Esophagus muscularis mucosa (tissue), 4 donors: ENCODE measurements around the gene LMOD3. TPM values are rescaled to one million over a fixed set of nuclear protein-coding genes. Genes with fewer than 3 reads are reported as not detected.

Experiments used
- DNase-seq: peaks from one replicate; pipeline ENCODE4 v3.0.0-alpha.2; 2017; ENCODE audit errors: extremely low spot score
- H3K27ac ChIP-seq, 4 donors: fragments of 200-600 bp; sonication (generic); replicated peaks in 1 of 4; 1 replicate in 3 of 4; 2 replicates in 1 of 4; pipeline ENCODE4 v1.5.1; 2016 to 2019; ENCODE audit warnings: mild to moderate bottlenecking in 1 of 4
- H3K27me3 ChIP-seq, 4 donors: fragments of 200-600 bp; sonication (generic); one replicate each; pipeline versions ENCODE4 v1.5.1 to v1.6.0; 2016 to 2019
- H3K36me3 ChIP-seq, 4 donors: fragments of 200-600 bp; sonication (generic); one replicate each; pipeline ENCODE4 v1.5.1; 2016 to 2019
- H3K4me1 ChIP-seq, 4 donors: fragments of 200-600 bp; sonication (generic); one replicate each; pipeline ENCODE4 v1.5.1; 2016 to 2019
- H3K4me3 ChIP-seq, 4 donors: fragments of 200-600 bp; sonication (generic); 1 replicate in 2 of 4; 2 replicates in 2 of 4; pipeline ENCODE4 v1.5.1; 2016 to 2019; ENCODE audit warnings: mild to moderate bottlenecking in 4 of 4, moderate library complexity in 1 of 4
- H3K9me3 ChIP-seq, 4 donors: fragments of 200-600 bp; sonication (generic); 1 replicate in 3 of 4; 2 replicates in 1 of 4; pipeline ENCODE4 v1.5.1; 2016 to 2019
- EP300 ChIP-seq: sonication (generic); formaldehyde crosslinking; IDR thresholded peaks from one replicate; pipeline ENCODE4 v1.6.1; 2017; ENCODE audit warnings: antibody characterized with exemption
- POLR2A ChIP-seq: fragments of 450-650 bp; IDR thresholded peaks from one replicate; pipeline ENCODE4 v1.6.1; 2017; ENCODE audit warnings: antibody characterized with exemption, moderate library complexity, mild to moderate bottlenecking, low read depth
- POLR2AphosphoS5 ChIP-seq, 2 donors: sonication (generic); formaldehyde crosslinking; IDR thresholded peaks; one replicate each; pipeline ENCODE4 v1.6.1; 2017; ENCODE audit warnings: antibody characterized with exemption in 2 of 2
- WGBS: methylation state at CpG from one replicate; pipeline ENCODE4 v1.1.5; 2018; 5-methylcytosine and 5-hydroxymethylcytosine counted together
- intact Hi-C: fragments of 100-400 bp; cut with DNase I; formaldehyde crosslinking; loops from one replicate; pipeline ENCODE4 v1.15.1; 2023
- total RNA-seq, 4 donors: library from RNA; depleted of rRNA; stranded (reverse); fragments of >200 nt; gene quantifications; one replicate each; pipeline versions ENCODE4 v1.1.0 to v1.2.1, GENCODE V29; 2016
- TF ChIP-seq, protein P1 (sequence below), 3 experiments: fragments of 200-600 bp in 2 of 3; fragments of 450-650 bp in 1 of 3; sonication (generic) in 2 of 3; IDR thresholded peaks; one replicate each; pipeline ENCODE4 v1.5.1; 2017 to 2019; ENCODE audit warnings: antibody characterized with exemption in 3 of 3, mild to moderate bottlenecking in 2 of 3, moderate library complexity in 1 of 3

LMOD3 gene
- total RNA-seq, 4 donors from 2014 or later, result 0.50 to 2.9 (median 1.3) TPM

DNA sequence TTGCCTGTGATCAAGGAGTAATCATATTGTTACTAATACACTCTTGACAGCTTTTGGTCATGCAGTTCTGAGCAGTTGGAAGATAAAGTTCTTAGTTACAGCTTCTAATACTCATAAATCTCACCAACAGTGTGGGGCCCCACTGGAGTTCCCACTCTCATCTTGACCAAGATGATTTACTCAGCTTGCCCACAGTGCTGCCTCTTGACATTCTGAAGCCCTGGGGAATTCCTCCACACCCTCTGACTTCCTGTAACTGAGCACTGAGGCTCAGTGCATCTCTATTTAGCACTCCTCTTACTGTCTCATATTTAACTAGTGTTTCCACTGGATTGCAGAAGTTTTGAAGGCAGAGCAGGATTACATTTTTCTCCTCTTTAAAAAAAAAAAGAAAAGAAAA is 39.6 kb downstream of the LMOD3 start:
- Histone ChIP-seq H3K9me3 (no peaks in the 10 kb centered on the region), H3K4me1 (peaks cover 66 to 78% (median 71%) of the 10 kb centered on the region in 4 donors), H3K27me3 (no peaks in the 10 kb centered on the region), H3K4me3 (no peak overlapping the region), H3K27ac (peak overlapping the region; percentile 19 to 95 (median 93)), H3K36me3 (no peaks in the 10 kb centered on the region)
- no peak for DNase-seq
- intact Hi-C loops, result no loop called here
- TF ChIP-seq, protein P1, sequence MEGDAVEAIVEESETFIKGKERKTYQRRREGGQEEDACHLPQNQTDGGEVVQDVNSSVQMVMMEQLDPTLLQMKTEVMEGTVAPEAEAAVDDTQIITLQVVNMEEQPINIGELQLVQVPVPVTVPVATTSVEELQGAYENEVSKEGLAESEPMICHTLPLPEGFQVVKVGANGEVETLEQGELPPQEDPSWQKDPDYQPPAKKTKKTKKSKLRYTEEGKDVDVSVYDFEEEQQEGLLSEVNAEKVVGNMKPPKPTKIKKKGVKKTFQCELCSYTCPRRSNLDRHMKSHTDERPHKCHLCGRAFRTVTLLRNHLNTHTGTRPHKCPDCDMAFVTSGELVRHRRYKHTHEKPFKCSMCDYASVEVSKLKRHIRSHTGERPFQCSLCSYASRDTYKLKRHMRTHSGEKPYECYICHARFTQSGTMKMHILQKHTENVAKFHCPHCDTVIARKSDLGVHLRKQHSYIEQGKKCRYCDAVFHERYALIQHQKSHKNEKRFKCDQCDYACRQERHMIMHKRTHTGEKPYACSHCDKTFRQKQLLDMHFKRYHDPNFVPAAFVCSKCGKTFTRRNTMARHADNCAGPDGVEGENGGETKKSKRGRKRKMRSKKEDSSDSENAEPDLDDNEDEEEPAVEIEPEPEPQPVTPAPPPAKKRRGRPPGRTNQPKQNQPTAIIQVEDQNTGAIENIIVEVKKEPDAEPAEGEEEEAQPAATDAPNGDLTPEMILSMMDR (IDR thresholded peaks at IDR 0.05), result no peak
- TF ChIP-seq EP300, result no peak
- no peak for TF ChIP-seq POLR2AphosphoS5 (IDR thresholded peaks at IDR 0.05)
- TF ChIP-seq POLR2A, result no peak

DNA sequence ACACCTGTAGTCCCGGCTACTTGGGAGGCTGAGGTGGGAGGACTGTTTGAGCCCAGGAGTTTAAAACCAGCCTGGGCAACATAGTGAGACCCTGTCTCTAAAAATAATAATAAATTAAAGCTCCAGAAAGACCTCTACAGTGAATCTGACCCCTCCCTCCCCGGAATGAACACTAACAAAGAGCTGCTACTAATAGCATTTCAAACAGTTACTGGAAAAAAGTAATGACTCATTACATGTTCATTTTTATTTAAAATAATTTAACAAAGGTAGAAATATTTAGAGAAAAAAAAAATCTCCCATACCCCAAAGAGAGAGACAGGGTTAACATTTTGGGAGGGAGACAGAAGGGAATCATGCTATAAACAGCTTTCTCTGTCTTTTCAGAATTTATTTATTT is 40.0 kb downstream of the LMOD3 start:
- peak overlapping the region; percentile 19 to 95 (median 57) for H3K27ac ChIP-seq
- no peaks in the 10 kb centered on the region for H3K36me3 ChIP-seq
- no peak for TF ChIP-seq POLR2A
- no peak for TF ChIP-seq EP300
- no peak for TF ChIP-seq POLR2AphosphoS5 (IDR thresholded peaks at IDR 0.05)
- TF ChIP-seq, protein P1 (IDR thresholded peaks at IDR 0.05), result no peak
- H3K27me3 ChIP-seq, result no peaks in the 10 kb centered on the region
- no peaks in the 10 kb centered on the region for H3K9me3 ChIP-seq
- H3K4me3 ChIP-seq, result no peak overlapping the region
- intact Hi-C loops, result no loop called here
- 70% methylated on average over 2 of the region's 2 CpGs for WGBS
- peaks cover 65 to 78% (median 69%) of the 10 kb centered on the region in 4 donors for H3K4me1 ChIP-seq
- no peak for DNase-seq

DNA sequence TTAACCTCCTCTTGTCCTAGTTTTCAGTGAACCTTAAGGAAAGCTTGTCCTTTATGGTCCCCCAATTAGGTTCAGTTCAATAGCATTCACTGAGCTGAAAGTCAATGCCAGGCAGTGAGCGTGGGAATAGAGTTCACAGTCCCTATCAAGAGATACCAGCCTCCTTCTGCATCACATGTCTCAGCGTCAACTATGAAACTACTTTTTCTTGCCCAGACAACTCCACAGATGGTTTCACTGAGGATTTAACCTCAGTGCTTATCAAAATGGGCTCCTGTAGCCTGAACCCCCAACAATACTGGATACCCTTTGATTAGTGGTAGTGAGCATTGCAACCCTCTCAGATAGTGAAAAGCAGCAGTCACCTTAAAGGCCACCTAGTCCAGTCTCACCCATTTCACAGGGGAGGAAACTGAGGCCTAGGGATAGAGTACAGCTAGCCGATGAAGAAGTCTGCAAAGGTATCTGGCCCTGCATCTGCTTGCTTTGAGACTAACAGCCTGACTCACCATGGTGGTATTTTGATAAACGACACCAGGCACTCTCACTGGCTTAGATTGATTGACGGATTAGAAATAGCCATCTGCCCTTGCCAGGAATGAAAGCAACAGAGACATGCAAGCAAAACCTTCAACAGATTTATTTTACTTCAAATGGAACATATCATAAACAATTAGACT is 40.7 kb downstream of the LMOD3 start:
- peak overlapping the region in 2 of 4 donors; percentile 91 to 95 for H3K27ac ChIP-seq
- H3K9me3 ChIP-seq, result no peaks in the 10 kb centered on the region
- intact Hi-C loops, result no loop called here
- no peak overlapping the region for H3K4me3 ChIP-seq
- no peaks in the 10 kb centered on the region for H3K27me3 ChIP-seq
- H3K4me1 ChIP-seq, result peaks cover 58 to 74% (median 63%) of the 10 kb centered on the region in 4 donors
- WGBS, result 76% methylated on average over 5 of the region's 5 CpGs
- TF ChIP-seq POLR2A (no peak), POLR2AphosphoS5 (IDR thresholded peaks at IDR 0.05) (no peak), EP300 (no peak)
- TF ChIP-seq, protein P1 (IDR thresholded peaks at IDR 0.05), result no peak
- no peaks in the 10 kb centered on the region for H3K36me3 ChIP-seq
- no peak for DNase-seq

- Histone ChIP-seq H3K9me3 (no peaks in the 10 kb centered on the region), H3K36me3 (peaks cover 0 to 7% (median 3%) of the 10 kb centered on the region in 4 donors), H3K27me3 (no peaks in the 10 kb centered on the region), H3K4me1 (peaks cover 52 to 67% (median 56%) of the 10 kb centered on the region in 4 donors), H3K4me3 (peak within 1 kb of the TSS; percentile 80 to 97 (median 82)), H3K27ac (peak within 1 kb of the TSS; percentile 79 to 90 (median 85))
- intact Hi-C loops, result no loop called here
- 5% methylated on average over 19 of the region's 37 CpGs for WGBS
- peak; percentile 95 for DNase-seq
- TF ChIP-seq, protein P1 (IDR thresholded peaks at IDR 0.05), result no peak
- TF ChIP-seq POLR2AphosphoS5 (IDR thresholded peaks at IDR 0.05), result peak; percentile 78 to 93
- TF ChIP-seq POLR2A, result no peak
Observed at GRCh38 chr3:69080233-69080920, 42.0 kb downstream of the LMOD3 start, which contains the start of gene UBA3. TSS of gene UBA3 (minus strand) at chr3:69080365. CDS start at chr3:69080353, 12 bp downstream.
